HTERT RPE-1 (cell line): ENCODE results near the gene SPAG9.

Source experiments
- in situ Hi-C: fragments of 300-500 bp; cut with MboI; formaldehyde crosslinking; loops from 4 replicates; pipeline ENCODE4 v1.14.3; 2020; ENCODE audit warnings: low sequenced_read_pairs

SPAG9 gene

GRCh38 chr17:50993544-50993943 is 127.1 kb downstream of the SPAG9 start:
- in situ Hi-C loops, result no loop called here

GRCh38 chr17:50989149-50989548 is 131.5 kb downstream of the SPAG9 start:
- in situ Hi-C loops, result no loop called here

- in situ Hi-C loops, result no loop called here
These were observed 132.2 kb downstream of the SPAG9 start for GRCh38 chr17:50988427-50988826.

- in situ Hi-C loops, result no loop called here
These were observed 133.5 kb downstream of the SPAG9 start for GRCh38 chr17:50986989-50987660.

GRCh38 chr17:50981279-50981678 is 139.4 kb downstream of the SPAG9 start:
- in situ Hi-C loops, result no loop called here

- in situ Hi-C loops, result no loop called here
These were observed 141.1 kb downstream of the SPAG9 start for GRCh38 chr17:50979524-50979927.

- in situ Hi-C loops, result no loop called here
These were observed 143.0 kb downstream of the SPAG9 start for GRCh38 chr17:50977487-50978159.

- in situ Hi-C loops, result no loop called here
These were observed 143.7 kb downstream of the SPAG9 start for GRCh38 chr17:50976951-50977472.

GRCh38 chr17:50973557-50974494 is 146.8 kb downstream of the SPAG9 start:
- in situ Hi-C loops, result no loop called here

GRCh38 chr17:50972577-50972976 is 148.1 kb downstream of the SPAG9 start:
- in situ Hi-C loops, result no loop called here

- in situ Hi-C loops, result no loop called here
These were observed 152.9 kb downstream of the SPAG9 start for GRCh38 chr17:50967795-50968194.

- in situ Hi-C loops, result no loop called here
These were observed 154.5 kb downstream of the SPAG9 start for GRCh38 chr17:50966163-50966666.

- in situ Hi-C loops, result no loop called here
These were observed 157.5 kb downstream of the SPAG9 start for GRCh38 chr17:50963139-50963538.

GRCh38 chr17:50961282-50962220 is 159.1 kb downstream of the SPAG9 start:
- in situ Hi-C loops, result no loop called here

- in situ Hi-C loops, result no loop called here
These were observed 161.3 kb downstream of the SPAG9 start for GRCh38 chr17:50959341-50959740.

GRCh38 chr17:50957600-50958575 is 162.8 kb downstream of the SPAG9 start:
- in situ Hi-C loops, result no loop called here

- in situ Hi-C loops, result no loop called here
These were observed 163.7 kb downstream of the SPAG9 start for GRCh38 chr17:50956750-50957523.

GRCh38 chr17:50956409-50956749 is 164.3 kb downstream of the SPAG9 start:
- in situ Hi-C loops, result no loop called here
